RWPE1 (cell line): Measurements from ENCODE around the gene LCN15.

Experiments
- CTCF ChIA-PET: fragments of 350-600 bp; sonication (Branson Sonifier 250); formaldehyde crosslinking; extraction: SDS; loops from one replicate; lab custom pipeline; 2021; lab: Yijun Ruan, JAX
- POLR2A ChIA-PET: fragments of 400-600 bp; formaldehyde crosslinking; extraction: SDS; loops from one replicate; lab custom pipeline; 2020; ENCODE audit warnings: antibody characterized with exemption; ENCODE audit not compliant: low non-redundant PET; lab: Yijun Ruan, JAX
- DNase-seq: peaks from one replicate; pipeline ENCODE4 v3.0.0; 2012; ENCODE audit warnings: low spot score
- H3K27ac ChIP-seq: fragments of 450-650 bp; 2 replicates; pipeline ENCODE4 v1.5.1; 2017
- CTCF ChIP-seq: fragments of 450-650 bp; conservative IDR thresholded peaks from 2 replicates; pipeline ENCODE4 v1.5.1; 2017; ENCODE audit warnings: low read depth, mild to moderate bottlenecking

Gene LCN15

GRCh38 chr9:136724772-136725171 is 39.5 kb downstream of the LCN15 start:
- TF ChIP-seq CTCF, result no peak
- no peak for DNase-seq
- peak overlapping the region; percentile 93 for H3K27ac ChIP-seq
- ChIA-PET CTCF (interaction anchor here (1.4 kb wide), 1 partner anchor 30 kb away, joined by 7 read pairs; no protein-coding TSS in a partner anchor), POLR2A (no interaction called here)

GRCh38 chr9:136723989-136724388 is 40.3 kb downstream of the LCN15 start:
- ChIA-PET CTCF (interaction anchor here (0.6 to 5.1 kb wide), 3 partner anchors 10 to 146 kb away, joined by 3 to 25 read pairs (median 4); no protein-coding TSS in a partner anchor), POLR2A (interaction anchor here (0.9 kb wide), 1 partner anchor 10 kb away, joined by 3 read pairs; no protein-coding TSS in a partner anchor)
- TF ChIP-seq CTCF, result no peak
- DNase-seq, result no peak
- H3K27ac ChIP-seq, result peak overlapping the region; percentile 93

- ChIA-PET POLR2A (interaction anchor here (0.9 kb wide), 1 partner anchor 9 kb away, joined by 3 read pairs; no protein-coding TSS in a partner anchor), CTCF (interaction anchor here (0.6 to 5.1 kb wide), 3 partner anchors 10 to 147 kb away, joined by 3 to 25 read pairs (median 4); no protein-coding TSS in a partner anchor)
- peak overlapping the region; percentile 93 for H3K27ac ChIP-seq
- no peak for DNase-seq
- TF ChIP-seq CTCF, result no peak
These were observed 40.8 kb downstream of the LCN15 start for GRCh38 chr9:136723362-136723976.

- peak overlapping the region; percentile 93 for H3K27ac ChIP-seq
- CTCF ChIA-PET, result interaction anchor here (1.4 to 5.1 kb wide), 3 partner anchors 28 to 55 kb away, joined by 3 to 25 read pairs (median 22); no protein-coding TSS in a partner anchor
- DNase-seq, result no peak
- POLR2A ChIA-PET, result interaction anchor here (0.9 kb wide), 1 partner anchor 9 kb away, joined by 3 read pairs; no protein-coding TSS in a partner anchor
- TF ChIP-seq CTCF, result no peak
These were observed 41.4 kb downstream of the LCN15 start for GRCh38 chr9:136722969-136723356.

GRCh38 chr9:136722093-136722968 is 42.0 kb downstream of the LCN15 start:
- no peak for TF ChIP-seq CTCF
- DNase-seq, result no peak
- ChIA-PET POLR2A (no interaction called here), CTCF (interaction anchor here (0.8 to 5.1 kb wide), 5 partner anchors 9 to 237 kb away, joined by 3 to 25 read pairs (median 3); no protein-coding TSS in a partner anchor)
- peak overlapping the region; percentile 93 for H3K27ac ChIP-seq
